GM12864 (cell line): ENCODE measurements around the gene NRL.
"Not testable (repeated sequence)": the region's sequence is repeated elsewhere in the genome, so short reads cannot be mapped to it uniquely, and the experiment has no call there.

Source experiments
- DNase-seq: peaks from one replicate; pipeline ENCODE4 v3.0.0-alpha.2; 2011; ENCODE audit warnings: low read depth
- H3K4me3 ChIP-seq: 2 replicates; pipeline ENCODE4 v1.5.1; 2011; ENCODE audit warnings: mild to moderate bottlenecking, low read depth, low read length, control low read depth
- TF ChIP-seq, protein P1 (sequence below): IDR thresholded peaks from 2 replicates; pipeline ENCODE4 v1.5.1; 2011; ENCODE audit warnings: low read depth, mild to moderate bottlenecking, moderate library complexity, low read length, control low read depth, inconsistent platforms; ENCODE audit errors: missing control alignments

Gene NRL

DNA sequence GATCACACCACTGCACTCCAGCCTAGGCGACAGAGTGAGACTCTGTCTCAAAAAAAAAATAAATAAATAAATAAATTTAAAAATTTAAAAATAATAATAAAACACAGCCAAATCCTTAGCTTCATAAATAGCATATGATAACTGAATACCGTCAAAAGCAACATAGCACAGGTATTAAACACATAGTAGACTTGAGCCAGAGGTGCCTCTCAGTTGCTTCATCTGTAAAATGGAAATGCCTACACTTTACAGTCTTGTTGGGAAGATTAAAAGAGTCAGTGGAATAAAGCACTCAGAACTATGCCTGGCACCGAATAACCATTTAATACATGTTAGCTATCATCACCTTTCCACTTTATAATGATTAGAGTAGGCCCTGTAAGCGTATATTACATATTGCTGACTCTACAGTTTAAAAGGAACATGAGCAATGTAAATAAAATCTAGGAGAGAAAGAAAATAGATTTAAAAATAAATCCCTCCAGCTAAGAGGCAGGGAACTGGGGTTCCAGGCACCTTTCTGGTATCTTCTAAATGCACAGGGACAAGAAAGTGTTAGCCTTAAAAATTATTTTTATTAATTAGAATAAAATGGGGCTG lies 8.0 kb downstream of the NRL start:
- no peak for DNase-seq
- no peak overlapping the region for H3K4me3 ChIP-seq
- TF ChIP-seq, protein P1, sequence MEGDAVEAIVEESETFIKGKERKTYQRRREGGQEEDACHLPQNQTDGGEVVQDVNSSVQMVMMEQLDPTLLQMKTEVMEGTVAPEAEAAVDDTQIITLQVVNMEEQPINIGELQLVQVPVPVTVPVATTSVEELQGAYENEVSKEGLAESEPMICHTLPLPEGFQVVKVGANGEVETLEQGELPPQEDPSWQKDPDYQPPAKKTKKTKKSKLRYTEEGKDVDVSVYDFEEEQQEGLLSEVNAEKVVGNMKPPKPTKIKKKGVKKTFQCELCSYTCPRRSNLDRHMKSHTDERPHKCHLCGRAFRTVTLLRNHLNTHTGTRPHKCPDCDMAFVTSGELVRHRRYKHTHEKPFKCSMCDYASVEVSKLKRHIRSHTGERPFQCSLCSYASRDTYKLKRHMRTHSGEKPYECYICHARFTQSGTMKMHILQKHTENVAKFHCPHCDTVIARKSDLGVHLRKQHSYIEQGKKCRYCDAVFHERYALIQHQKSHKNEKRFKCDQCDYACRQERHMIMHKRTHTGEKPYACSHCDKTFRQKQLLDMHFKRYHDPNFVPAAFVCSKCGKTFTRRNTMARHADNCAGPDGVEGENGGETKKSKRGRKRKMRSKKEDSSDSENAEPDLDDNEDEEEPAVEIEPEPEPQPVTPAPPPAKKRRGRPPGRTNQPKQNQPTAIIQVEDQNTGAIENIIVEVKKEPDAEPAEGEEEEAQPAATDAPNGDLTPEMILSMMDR, result no peak

DNA sequence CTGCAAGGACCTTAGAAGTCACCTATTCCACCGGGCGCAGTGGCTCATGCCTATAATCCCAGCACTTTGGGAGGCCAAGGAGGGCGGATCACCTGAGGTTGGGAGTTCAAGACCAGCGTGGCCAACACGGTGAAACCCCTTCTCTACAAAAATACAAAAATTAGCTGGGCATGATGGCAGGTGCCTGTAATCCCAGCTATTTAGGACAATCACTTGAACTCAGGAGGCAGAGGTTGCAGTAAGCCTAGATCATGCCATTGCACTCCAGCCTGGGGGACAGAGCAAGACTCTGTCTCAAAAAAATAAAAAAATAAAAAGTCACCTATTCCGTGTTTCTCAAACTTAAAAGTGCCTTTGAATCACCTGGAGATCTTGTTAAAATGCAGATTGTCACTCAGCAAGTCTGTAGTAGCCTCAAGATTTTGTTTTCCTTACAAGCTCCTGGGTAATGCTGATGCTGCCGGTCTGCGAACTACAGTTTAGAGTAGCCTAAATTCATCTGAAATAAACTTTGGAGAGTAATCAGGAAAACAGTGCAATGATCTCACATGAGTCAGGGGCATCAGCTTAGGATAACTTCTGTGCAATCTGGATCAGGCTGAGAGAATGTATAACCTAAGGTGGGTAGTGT lies 9.0 kb downstream of the NRL start:
- not testable (repeated sequence) for DNase-seq, H3K4me3 ChIP-seq

DNA sequence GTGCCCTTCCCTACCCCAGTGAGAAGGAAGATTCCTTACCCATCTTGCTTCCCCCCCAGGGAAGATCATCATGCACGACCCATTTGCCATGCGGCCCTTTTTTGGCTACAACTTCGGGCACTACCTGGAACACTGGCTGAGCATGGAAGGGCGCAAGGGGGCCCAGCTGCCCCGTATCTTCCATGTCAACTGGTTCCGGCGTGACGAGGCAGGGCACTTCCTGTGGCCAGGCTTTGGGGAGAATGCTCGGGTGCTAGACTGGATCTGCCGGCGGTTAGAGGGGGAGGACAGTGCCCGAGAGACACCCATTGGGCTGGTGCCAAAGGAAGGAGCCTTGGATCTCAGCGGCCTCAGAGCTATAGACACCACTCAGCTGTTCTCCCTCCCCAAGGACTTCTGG lies 11.3 kb downstream of the NRL start:
- no peak overlapping the region for H3K4me3 ChIP-seq
- TF ChIP-seq, protein P1, result no peak
- no peak for DNase-seq

DNA sequence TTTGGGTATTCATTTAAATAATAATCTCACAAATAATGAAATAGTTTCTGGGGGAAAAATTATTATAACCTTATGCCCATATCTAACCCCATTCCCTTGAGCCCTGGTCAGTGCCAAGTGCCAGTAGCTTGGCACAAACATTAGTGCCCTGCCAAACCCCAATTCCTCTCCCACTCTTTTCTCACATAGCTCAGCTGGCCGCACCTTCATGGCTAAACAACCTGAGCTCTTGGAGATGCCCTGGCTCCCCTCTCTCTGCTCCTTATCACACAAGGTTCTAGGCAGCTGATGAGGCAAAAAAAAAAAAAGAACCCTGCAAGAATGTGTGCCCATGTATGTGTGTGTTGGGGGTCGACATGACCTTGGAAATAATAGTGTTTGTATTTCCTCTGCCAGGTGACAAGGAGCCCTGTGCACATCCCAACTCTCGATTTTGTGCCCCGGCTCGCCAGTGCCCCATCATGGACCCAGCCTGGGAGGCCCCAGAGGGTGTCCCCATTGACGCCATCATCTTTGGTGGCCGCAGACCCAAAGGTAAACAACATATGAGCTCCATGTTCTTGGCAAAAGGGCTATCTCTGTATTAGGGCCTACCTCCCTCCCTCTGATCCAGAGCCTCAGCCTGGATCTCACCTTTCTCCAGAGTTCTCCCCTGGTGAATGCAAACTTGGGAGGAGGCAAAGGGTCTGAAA lies 12.2 kb downstream of the NRL start:
- TF ChIP-seq, protein P1, result no peak
- H3K4me3 ChIP-seq, result no peak overlapping the region
- DNase-seq, result no peak

DNA sequence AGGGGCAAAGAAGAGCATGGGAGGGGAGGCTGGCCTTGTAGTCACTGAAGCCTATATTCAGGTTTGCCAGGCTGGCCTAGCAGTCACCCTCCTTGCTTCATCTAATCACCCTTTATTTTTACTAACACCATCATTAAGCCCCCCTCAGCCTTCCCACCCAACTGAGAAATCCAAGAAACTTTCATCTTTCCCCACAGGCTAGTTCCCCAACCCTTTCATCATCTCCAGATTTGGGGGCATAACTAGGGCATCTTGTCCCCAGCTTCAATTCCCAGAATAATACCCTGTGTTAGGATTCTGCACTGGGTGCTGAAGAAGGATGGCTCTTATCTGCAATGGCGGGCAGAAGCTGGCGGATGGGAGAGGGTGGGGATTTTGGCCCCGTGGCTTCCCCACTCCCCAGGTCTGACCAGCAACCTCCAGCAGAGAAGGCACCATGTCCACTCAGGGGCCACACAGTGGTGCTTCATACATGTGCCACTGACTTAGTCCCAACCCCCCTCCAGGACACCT lies 13.7 kb downstream of the NRL start:
- DNase-seq, result no peak
- TF ChIP-seq, protein P1, result no peak
- no peak overlapping the region for H3K4me3 ChIP-seq

DNA sequence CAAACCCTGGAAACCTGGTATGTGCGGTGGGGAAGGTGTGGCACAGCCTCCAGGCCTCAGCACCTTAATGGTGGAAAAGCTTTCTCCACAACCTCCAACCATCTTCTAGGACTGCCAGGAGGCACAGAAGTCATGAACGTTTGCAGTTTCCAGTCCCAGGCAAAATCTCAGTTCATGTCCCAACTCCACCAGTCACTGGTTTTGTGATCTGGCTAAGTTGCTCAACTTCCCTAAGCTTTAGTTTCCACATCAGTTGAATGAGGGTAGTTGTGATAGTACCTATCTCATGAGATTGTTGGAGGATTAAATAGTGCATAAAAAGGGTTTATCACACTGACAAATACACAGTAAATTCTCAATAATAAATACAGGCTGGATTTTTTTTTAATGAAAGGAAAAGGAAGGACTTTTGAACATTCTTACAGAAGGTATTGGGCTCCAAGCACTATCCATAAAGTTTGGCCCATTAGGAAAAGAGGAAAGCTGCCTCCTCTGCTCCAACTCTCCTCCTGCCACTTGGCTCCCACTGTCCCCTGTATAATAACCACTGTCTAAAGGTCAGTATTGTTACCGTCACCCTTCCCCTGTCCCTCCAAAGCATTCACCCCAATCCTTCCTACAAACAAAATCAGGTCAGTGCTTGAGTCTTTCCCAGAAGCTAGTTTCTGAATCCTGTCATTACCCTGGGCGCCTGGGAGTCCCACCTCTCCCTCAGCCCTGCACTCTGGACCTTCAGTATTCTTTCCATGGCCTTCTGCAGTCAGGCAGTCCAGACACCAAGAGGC lies 14.4 kb downstream of the NRL start:
- H3K4me3 ChIP-seq, result no peak overlapping the region
- TF ChIP-seq, protein P1, result no peak
- DNase-seq, result no peak
